NT2/D1 (cell line): ENCODE results near the gene HES1.

Source experiments
- YY1 ChIP-seq: IDR thresholded peaks from 2 replicates; pipeline ENCODE4 v1.6.1; 2011; ENCODE audit not compliant: insufficient read length, insufficient read depth
- ZNF274 ChIP-seq: IDR thresholded peaks from 2 replicates; pipeline ENCODE4 v1.6.1; 2011; ENCODE audit warnings: mild to moderate bottlenecking, low read depth, low read length

DNA sequence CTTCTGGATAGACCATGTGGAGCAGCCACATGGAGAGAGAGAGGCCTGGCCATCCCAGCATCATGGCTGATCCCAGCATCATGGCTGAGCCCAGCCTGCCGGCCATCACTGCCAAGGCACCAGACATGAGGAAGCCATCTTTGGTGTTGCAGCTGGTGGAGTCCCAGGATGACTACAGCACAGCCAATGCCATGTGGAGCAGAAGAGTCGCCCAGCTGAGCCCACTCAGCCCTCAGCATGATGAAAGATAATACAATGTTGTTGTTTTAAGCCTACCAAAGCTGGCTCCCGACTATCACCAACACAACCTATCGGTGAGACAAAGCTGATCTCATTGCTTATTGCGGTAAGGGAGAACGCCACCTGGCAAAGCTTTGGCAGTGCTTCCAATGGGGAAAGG is 18.4 kb downstream of the HES1 start:
- TF ChIP-seq ZNF274 (no peak), YY1 (no peak)
